NCI-H1436 (cell line): ENCODE results near the gene WRAP73.

Experiments used
- DNase-seq: peaks from one replicate; lab custom pipeline; 2025; lab: John Stamatoyannopoulos, UW

WRAP73 gene

GRCh38 chr1:3611170-3612019 lies 38.5 kb downstream of the WRAP73 start, which contains the start of gene MEGF6:
MEGF6 (minus strand) TSS chr1:3611508; CDS start chr1:3611268, 240 bp downstream.
- peak; percentile 82 for DNase-seq

- peak; percentile 68 for DNase-seq
Measured at GRCh38 chr1:3610527-3611169, 39.3 kb downstream of the WRAP73 start.

DNA sequence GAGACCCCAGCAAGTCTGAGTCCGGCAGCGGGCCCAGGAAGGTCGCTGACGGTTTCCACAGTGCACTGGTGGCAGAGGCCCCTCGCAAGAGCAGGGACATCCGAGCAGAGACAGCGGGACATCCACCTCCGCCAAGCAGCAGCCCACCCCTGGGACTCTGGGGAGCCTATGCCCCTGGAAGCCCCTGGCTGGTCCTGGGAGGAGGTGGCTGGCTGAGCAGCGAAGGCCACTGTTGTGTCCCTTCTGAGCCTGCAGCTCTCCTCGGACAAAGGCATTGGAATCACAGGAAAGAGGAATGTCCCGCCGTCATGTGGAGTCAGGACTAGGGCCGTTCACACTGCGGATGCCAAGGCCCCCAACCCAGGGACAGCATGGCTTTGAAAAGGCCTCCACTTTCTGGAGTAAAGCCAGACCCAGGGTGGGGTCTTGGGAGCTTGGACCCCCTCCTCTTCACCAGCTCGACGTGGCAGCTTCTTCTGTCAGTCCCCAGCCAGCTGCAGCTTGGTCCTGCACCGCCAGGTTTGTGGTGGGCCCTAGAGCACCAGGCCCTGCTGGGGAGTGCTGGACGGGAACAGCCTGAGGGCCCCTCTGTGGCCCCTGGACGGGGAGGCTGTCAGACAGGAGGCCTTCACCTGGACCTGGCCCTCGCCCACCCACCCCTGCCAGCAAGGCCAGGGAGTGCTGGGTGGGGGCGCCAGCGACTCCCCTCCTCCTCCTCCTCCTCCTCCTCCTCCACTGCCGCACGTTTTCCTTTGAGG lies 40.0 kb downstream of the WRAP73 start:
- DNase-seq: no peak

DNA sequence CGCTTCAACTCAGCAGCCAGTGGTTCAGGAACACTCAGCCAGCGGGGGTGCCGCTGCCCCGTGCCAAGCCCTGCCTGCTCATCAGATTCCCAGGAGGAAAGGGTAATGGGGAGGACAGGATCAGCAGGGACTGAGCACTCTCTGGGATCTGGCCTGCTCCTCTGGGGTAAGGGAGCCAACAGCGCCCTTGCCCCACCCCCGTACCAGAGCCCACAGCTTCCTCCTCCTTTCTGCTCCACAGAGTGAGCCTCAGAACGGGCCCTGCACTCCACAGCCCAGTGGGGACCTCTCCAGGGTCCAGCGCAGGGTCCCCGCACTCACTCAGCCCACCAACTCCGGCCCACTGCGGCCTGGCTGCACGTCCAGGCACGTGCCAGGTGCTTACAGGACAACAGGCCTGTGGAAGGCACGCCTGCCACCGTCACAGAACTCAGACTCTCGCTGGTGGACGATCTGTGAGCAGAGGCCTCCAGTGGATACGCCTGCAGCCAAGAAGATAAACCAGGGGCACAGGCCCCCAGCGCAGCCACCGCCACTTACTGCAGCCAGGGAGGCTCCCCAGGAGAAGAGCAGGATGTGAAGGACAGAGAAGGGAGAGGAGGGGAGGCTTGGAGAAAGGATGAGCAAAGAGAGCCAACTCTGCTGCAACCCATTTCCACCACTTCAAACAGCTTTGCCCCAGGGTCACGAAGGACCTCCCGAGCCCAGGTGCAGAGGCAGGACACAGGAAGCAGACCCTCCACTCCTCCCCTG lies 40.7 kb downstream of the WRAP73 start:
- no peak for DNase-seq

GRCh38 chr1:3608154-3608553 lies 41.7 kb downstream of the WRAP73 start:
- no peak for DNase-seq

- no peak for DNase-seq
Measured at GRCh38 chr1:3607703-3608065, 42.2 kb downstream of the WRAP73 start.

DNA sequence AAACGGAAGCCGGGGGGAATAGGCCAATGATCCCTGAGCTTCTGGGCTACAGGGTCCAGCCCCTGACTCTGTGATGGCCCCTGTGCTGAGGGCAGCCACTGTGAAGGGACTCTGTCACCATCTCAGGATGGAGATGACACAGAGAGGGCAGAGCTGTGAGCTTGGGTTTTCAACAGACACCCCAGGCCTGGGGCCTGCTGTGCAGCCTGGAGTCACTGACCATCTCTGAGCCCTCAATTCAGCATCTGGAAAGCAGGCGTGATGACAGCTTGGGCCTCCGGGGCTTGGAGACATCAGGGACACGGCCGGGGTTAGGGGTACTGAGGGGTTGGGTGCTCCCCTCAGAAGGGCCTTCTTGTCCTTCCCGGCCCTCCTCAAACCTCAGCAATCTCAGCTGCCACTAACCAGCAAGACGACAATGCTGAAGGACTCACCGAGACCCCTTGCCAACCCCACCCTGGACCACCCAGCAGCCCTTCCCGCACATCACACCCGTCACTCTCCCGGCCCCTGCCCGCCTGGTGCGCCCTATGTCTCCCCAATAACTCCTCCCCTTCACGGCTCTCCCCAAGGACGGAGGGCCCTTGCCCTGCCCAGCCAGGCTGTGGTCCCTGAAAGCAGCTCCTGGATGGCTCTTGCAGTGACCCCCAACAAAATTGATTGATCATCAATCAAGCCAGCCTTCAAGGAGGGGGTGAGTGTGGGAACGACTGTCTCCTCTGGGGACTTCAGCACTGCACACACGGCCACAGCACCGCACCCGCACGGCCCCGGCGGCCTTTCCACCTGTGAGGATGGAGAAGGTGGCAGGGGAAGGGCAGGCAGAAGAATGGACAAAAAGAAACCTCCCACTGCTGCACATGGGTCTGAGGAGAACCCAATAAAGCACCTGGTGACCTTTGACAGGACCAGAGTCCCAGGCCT lies 42.9 kb downstream of the WRAP73 start:
- DNase-seq: no peak

DNA sequence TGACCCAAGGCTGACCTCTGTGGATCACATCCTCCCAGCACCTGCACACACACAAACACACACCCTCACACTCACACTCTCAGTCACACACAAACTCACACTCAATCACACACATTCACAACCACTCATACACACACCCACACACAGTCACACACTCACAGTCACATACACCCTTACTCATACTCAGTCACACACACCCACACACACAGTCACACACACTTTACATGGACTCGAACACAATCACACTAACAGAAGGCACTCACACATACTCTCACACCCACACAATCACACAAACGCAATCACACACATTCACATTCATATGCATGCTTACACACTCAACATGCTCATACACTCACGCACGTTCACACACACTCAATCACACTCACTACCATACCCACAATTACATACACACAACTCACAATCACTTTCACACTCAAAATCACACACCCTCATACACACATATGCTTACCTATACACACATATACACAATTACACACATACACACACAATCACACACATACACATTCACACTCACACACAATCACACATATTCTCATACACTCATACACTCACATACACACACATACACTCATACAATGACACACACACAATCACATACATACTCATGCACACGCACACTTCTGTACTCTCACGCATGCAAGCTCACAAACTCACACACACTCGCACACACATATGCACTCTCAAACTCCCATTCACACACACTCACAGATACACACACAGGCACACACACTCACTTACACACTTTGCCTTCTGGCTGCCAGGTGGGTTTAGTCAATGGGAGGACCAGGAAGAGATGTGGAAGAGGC lies 44.7 kb downstream of the WRAP73 start:
- no peak for DNase-seq

- no peak for DNase-seq
Measured at GRCh38 chr1:3604468-3604974, 45.4 kb downstream of the WRAP73 start.

GRCh38 chr1:3603571-3604467 lies 46.1 kb downstream of the WRAP73 start:
- DNase-seq: no peak

DNA sequence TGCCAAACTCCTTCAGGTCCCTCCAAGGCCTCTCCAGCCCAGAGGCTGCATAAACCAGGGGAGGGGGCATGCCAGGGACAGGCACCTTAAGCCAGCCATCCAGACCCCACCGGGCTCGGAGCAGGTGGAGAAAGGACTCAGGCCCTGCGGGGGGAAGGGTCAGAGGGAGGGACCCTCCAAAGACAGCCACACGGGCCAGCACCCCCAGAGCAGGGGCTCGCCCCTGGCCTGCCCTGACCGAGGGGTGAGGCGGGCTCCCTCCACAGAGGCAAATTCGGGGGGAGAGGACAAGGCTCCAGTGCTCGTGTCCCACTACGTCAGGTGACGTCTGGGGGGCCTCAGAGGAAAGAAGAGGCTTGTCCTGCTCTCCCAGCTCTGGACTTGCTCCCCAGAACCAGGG lies 46.7 kb downstream of the WRAP73 start:
- no peak for DNase-seq

DNA sequence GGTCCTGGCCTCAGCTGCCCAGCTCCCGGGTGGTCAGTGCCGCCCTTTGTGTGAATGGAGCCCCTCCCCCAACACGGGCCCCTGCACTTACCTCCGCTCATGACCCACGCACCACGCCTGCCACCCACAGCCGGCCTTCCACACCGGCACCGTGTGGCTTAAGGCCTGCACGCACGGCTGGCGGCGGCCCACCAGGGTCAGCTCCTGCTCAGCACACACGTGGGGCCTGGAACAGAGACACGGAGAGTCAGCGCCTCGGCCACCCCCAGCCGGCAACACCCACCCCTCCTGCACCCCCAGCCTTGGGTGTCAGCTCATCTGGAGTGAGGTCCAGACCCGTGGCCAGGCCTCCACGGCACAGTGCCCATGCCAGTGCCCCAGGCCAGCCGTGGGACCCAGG lies 47.5 kb downstream of the WRAP73 start:
- no peak for DNase-seq

- no peak for DNase-seq
Measured at GRCh38 chr1:3601743-3602142, 48.2 kb downstream of the WRAP73 start.

GRCh38 chr1:3600354-3600753 lies 49.5 kb downstream of the WRAP73 start:
- no peak for DNase-seq

- DNase-seq: no peak
Measured at GRCh38 chr1:3599816-3600215, 50.1 kb downstream of the WRAP73 start.

DNA sequence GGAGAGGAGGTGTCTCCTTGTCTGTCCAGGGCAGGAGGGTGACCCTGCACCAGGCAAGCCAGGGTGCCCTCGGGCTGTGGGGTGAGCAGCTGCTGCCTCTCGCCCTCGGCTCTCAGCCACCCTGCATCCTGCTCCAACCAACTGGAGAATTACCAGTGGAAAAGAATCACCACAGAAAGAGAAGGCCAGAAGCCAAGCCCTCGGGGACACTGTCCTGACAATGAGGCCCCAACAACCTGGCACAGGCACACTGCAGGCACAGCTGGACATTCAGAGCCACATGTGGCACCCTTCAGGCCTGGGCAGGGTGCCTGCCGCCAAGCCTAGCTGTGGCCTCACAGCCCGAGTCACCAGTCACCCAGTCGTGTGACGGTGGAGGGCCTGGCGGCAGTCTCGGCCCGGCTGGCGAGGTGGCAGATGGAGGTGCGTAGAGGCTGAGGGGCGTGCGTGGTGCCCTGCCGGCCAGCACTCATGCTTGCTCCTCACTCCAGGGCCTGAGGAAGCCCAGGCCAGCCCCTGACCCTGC lies 50.6 kb downstream of the WRAP73 start:
- DNase-seq: no peak

GRCh38 chr1:3598522-3599285 lies 51.2 kb downstream of the WRAP73 start:
- no peak for DNase-seq

- no peak for DNase-seq
Measured at GRCh38 chr1:3598051-3598491, 51.8 kb downstream of the WRAP73 start.
